ENCODE data around the gene LOXL1.
A peak's percentile ranks its signal among the peaks of the same experiment; 100 is the strongest.

Gene LOXL1

DNA sequence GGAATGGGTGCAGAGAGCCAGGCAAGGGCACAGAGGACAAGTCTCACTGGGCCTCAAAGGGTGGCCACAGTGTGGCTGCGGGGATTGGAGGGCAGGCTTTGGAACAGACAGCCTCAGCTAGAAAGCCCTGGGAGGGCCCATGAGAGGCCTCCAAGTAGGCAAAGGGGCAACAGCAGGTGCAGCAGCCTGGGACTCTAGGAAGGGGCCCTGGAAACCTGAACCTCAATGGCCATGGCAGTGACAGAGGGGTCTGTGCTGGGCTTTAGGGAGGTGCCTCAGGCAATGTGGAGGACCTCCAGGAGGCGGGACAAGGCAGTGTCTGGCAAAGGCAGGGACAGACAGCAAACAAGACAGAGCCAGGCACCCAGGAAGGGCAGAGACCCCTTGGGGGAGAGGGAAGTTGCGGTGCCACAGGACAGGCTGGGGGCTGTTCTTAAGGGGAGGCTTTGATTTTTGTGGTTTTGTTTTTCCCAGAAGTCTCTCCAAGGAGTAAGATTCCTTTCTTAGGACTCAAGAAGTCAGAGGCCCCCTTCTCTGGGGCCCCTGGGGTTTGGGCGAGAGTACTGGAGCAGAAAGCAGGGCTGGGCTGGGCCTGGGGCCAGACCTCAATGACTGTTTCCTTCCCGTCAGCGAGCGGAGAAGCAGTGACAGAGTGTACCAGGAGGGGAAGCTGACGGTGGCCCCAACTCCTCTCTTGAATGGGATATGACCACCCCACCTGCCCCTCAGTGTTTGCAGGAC is 56.1 kb downstream of the LOXL1 start:
- H3K4me3 ChIP-seq (ENCODE audit: low read length), result no peak overlapping the region
- TF ChIP-seq, protein P1, sequence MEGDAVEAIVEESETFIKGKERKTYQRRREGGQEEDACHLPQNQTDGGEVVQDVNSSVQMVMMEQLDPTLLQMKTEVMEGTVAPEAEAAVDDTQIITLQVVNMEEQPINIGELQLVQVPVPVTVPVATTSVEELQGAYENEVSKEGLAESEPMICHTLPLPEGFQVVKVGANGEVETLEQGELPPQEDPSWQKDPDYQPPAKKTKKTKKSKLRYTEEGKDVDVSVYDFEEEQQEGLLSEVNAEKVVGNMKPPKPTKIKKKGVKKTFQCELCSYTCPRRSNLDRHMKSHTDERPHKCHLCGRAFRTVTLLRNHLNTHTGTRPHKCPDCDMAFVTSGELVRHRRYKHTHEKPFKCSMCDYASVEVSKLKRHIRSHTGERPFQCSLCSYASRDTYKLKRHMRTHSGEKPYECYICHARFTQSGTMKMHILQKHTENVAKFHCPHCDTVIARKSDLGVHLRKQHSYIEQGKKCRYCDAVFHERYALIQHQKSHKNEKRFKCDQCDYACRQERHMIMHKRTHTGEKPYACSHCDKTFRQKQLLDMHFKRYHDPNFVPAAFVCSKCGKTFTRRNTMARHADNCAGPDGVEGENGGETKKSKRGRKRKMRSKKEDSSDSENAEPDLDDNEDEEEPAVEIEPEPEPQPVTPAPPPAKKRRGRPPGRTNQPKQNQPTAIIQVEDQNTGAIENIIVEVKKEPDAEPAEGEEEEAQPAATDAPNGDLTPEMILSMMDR (IDR thresholded peaks at IDR 0.05; ENCODE audit: insufficient read depth, low read depth, low read length, missing control alignments), result peak; percentile 14
- DNase-seq (ENCODE audit: low read depth), result peak; percentile 76

DNA sequence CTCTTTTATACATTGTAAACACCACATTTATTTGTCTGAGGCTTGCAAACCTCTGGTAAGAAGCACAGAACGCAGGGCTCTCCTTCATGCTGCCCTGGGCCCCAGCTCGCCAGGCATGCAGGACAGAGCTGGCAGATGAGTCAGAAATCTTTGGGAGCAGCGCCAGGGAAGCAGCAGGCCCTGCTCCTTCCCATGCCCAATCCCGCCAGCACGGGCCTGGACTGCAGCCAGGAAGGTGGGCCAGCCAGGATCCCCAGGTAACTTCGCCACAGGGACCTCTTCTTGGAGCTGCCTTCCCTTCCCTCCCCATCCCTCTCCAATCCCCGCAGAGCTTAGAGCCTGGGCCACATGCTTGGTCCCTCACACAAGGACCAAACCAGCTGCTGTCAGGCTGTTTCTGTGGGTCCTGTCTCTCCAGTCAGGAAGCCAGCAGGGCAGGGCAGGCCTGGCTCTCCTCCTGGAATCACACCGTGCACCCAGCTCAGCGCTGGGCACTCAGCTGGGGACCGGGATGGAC is 57.0 kb downstream of the LOXL1 start:
- peak; percentile 90 for DNase-seq (ENCODE audit: low read depth)
- TF ChIP-seq, protein P1 (IDR thresholded peaks at IDR 0.05; ENCODE audit: insufficient read depth, low read depth, low read length, missing control alignments), result no peak

DNA sequence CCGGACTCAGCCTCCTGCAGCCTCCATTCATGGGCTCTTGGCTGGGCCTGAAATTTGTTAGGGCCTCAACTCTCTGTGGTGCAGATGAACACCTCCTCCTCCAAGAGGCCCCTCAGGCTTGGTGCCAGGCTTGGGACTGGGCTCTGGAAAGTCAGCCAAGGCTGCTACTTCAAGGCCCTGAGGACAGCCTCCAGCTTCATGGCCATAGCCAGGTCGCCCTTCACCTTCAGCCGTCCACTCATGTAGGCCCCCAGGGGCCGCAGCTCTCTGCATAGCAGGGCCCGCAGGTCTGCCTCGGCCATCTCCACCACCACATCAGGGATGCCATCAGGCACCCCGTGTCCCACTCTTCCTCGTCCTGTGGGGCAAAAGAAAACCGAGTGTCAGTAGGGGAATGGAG is 57.5 kb downstream of the LOXL1 start:
- DNase-seq (ENCODE audit: low read depth), result no peak
- TF ChIP-seq, protein P1 (IDR thresholded peaks at IDR 0.05; ENCODE audit: insufficient read depth, low read depth, low read length, missing control alignments), result no peak
- H3K4me3 ChIP-seq (ENCODE audit: low read length), result no peak overlapping the region

More for the DNA sequence above, 57.0 kb downstream of the LOXL1 start:
- H3K4me3 ChIP-seq (ENCODE audit: low read length), result no peak overlapping the region

DNA sequence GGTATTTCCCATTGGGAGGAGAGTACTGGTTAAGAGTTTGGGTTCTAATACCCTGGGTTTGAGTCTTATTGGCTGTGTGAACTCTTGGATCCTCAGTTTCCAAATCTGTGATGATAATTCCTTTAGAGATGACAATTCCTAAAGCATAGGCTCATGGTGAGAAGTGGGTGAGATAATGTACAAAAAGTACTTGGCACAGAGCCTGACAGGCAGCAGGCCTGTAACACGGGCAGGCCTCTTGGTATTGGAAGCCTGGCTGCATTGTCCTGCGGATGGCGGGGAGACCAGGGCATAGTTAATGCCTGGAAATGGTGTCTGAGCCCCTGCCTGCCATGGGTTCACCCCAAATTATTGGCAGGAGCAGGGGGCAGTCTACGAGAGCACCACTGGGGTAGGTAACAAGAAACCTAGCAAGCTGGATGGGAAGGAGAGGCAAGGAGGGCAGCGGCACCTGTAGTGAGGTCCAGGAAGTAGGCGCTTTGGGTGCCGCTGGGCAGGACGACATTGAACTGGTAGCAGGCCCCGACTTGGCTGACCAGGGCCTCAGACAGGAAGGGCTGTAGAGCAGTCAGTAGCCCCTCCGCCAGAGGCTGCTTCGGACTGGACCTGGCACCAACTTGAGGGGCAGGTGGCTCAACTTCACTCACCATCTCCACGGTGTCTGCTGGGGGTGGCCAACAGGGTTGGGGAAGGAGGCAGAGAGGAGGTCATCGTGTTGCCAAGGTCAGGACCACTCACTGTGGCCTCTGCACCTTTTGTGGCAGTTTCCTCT is 58.1 kb downstream of the LOXL1 start:
- TF ChIP-seq, protein P1 (IDR thresholded peaks at IDR 0.05; ENCODE audit: insufficient read depth, low read depth, low read length, missing control alignments), result no peak
- H3K4me3 ChIP-seq (ENCODE audit: low read length), result no peak overlapping the region
- no peak for DNase-seq (ENCODE audit: low read depth)

DNA sequence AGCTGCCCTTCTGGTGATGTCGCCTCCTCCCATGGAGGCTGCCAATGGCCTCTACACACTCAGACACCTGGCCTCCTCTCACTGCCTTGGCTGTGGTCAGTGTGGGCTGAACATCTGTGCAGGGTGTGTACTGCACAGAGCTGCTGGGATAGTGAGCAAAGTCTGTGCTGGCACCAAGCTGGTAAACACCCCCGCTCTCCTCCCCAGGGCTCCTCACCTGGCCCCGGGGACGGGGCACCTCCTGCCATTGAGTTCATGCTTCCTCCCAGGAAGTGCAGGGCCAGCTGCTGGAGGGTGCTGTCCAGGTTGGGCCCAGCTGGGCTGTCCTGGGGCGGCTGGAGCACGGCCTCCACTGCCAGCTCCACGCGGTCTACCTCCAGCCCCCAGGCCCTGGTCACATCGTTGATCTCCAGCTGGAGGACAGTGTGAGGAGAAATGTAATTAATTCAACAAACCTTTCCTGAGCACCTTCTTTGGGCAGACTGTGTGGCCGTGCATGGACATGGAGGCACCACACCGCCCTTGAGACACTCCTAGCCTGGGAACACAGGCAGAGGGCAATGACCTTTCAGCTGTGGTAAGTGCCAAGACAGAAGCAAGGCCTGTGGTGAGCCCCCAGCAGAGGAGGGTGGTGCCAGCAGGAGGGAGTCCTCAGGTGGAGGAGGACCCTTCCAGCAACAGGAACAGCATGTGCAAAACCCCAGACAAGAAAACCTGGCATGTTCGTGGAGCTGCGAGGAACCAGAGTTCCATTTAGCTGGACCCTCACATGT is 59.0 kb downstream of the LOXL1 start:
- no peak overlapping the region for H3K4me3 ChIP-seq (ENCODE audit: low read length)
- TF ChIP-seq, protein P1 (IDR thresholded peaks at IDR 0.05; ENCODE audit: insufficient read depth, low read depth, low read length, missing control alignments), result no peak
- DNase-seq (ENCODE audit: low read depth), result peak; percentile 51

DNA sequence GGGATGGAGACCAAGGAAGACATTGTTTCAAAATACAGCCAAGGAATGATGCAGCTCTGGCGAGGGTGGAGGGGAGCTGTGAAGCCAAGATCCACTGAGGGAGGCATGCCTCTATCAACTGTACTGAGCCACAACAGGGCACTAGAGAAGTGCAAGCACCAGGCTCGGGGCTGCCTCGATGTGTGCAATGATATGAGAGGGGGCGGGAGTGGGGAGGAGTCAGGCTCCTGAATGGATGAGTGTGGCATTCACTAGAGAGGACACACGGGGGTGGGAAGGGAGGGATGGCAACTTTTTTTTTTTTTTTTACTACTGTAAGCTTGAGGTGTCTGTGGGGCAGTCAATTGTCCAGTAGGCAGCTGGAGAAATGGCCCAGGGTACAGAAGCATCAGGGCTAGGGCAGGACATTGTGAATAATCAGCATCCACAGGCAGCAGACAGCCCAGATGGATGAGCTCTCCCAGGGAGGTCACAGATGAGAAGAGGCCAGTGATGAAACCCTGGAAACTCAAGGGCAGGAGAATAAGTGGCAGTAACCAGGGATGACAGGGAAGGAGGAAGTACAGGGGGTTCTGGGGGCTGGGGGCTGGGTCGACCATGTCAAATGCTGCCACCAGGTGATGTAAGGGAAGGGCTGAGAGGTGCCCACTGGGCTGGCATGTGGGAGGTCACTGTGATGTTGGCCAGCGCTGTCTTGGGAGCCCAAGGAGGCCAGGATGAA is 60.0 kb downstream of the LOXL1 start:
- TF ChIP-seq, protein P1 (IDR thresholded peaks at IDR 0.05; ENCODE audit: insufficient read depth, low read depth, low read length, missing control alignments), result no peak
- no peak overlapping the region for H3K4me3 ChIP-seq (ENCODE audit: low read length)
- DNase-seq (ENCODE audit: low read depth), result no peak

Data from epithelial cell of esophagus (primary cell).